ENCODE results near the gene C8A. TPM values are rescaled to one million over a fixed set of nuclear protein-coding genes. Genes with fewer than 3 reads are reported as not detected.

C8A gene
- total RNA-seq, 4 donors from 2014 or later = 1.2 TPM; not detected in 3

DNA sequence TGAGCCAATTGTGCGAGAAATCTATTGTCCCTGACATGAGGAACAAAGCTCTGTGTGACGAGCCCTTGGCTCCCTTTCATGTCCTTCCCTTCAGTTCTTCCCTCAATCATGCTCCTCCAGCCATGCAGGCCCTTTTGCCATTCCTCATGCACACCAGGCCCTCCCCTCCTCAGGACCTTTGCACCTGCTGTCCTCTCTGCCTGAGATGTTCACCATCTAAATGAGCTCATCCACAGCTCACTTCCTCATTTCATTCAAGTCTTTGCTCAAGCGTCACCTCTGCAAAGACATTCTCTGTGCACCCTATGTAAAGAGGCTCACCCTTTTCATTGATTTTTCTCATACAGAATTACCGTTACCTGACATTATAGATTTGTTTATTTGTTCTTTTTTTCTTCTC lies 67.5 kb downstream of the C8A start:
- no peak for DNase-seq (ENCODE audit: low spot score in 2 of 2)
- no peak for TF ChIP-seq POLR2AphosphoS5 (IDR thresholded peaks at IDR 0.05)
- TF ChIP-seq POLR2A (IDR thresholded peaks at IDR 0.05) = no peak
- no peak for TF ChIP-seq EP300 (IDR thresholded peaks at IDR 0.05)
- TF ChIP-seq, protein P1, sequence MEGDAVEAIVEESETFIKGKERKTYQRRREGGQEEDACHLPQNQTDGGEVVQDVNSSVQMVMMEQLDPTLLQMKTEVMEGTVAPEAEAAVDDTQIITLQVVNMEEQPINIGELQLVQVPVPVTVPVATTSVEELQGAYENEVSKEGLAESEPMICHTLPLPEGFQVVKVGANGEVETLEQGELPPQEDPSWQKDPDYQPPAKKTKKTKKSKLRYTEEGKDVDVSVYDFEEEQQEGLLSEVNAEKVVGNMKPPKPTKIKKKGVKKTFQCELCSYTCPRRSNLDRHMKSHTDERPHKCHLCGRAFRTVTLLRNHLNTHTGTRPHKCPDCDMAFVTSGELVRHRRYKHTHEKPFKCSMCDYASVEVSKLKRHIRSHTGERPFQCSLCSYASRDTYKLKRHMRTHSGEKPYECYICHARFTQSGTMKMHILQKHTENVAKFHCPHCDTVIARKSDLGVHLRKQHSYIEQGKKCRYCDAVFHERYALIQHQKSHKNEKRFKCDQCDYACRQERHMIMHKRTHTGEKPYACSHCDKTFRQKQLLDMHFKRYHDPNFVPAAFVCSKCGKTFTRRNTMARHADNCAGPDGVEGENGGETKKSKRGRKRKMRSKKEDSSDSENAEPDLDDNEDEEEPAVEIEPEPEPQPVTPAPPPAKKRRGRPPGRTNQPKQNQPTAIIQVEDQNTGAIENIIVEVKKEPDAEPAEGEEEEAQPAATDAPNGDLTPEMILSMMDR (IDR thresholded peaks at IDR 0.05) = no peak
- 85% methylated on average over 4 of the region's 4 CpGs for WGBS
- no peaks in the 10 kb centered on the region for H3K4me1 ChIP-seq
- no peaks in the 10 kb centered on the region for H3K9me3 ChIP-seq
- no peak overlapping the region for H3K27ac ChIP-seq
- no peaks in the 10 kb centered on the region for H3K27me3 ChIP-seq
- no peaks in the 10 kb centered on the region for H3K36me3 ChIP-seq
- no peak overlapping the region for H3K4me3 ChIP-seq

DNA sequence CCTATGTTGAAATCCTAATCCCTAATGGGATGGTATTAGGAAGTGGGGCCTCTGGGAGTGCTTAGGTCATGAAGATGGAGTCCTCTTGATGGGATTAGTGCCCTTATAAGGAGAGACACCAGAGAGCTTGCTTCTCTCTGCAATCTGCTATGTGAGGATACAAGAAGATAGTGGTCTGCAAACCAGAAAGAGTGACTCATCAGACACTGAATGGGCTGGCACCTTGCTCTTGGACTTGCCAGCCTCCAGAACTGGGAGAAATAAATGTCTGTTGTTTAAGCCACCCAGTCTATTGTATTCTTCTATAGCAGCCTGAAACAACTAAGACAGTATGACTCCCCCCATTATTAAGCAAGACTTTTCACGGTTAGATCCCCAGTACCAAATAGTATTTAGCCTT lies 67.9 kb downstream of the C8A start:
- Histone ChIP-seq H3K9me3 (no peaks in the 10 kb centered on the region), H3K4me3 (no peak overlapping the region), H3K27ac (no peak overlapping the region), H3K4me1 (no peaks in the 10 kb centered on the region), H3K36me3 (no peaks in the 10 kb centered on the region), H3K27me3 (no peaks in the 10 kb centered on the region)
- 94% methylated on average over 1 of the region's 1 CpG for WGBS
- TF ChIP-seq EP300 (IDR thresholded peaks at IDR 0.05) (no peak), POLR2AphosphoS5 (IDR thresholded peaks at IDR 0.05) (no peak), POLR2A (IDR thresholded peaks at IDR 0.05) (no peak)
- TF ChIP-seq, protein P1 (IDR thresholded peaks at IDR 0.05) = no peak
- DNase-seq (ENCODE audit: low spot score in 2 of 2) = no peak

DNA sequence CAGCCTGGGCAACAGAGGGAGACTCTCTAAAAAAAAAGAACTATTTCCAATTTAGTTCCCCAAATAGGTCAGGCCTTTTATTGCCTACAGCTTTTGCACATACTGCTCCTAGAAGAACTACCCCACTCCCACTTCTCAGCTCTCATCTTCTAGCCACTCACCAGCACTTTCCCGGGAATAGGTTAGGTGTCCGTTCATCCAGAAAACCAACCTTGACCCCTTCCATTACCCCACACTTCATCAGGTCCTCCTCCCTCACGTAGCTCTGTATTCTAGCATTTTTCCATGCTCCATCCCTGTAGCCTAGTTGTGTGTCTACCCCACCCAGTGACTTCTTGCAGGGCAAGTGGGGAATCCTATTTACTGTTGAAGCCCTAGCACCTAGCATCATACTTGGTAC lies 68.6 kb downstream of the C8A start:
- Histone ChIP-seq H3K27me3 (no peaks in the 10 kb centered on the region), H3K4me3 (no peak overlapping the region), H3K27ac (no peak overlapping the region), H3K9me3 (no peaks in the 10 kb centered on the region), H3K36me3 (no peaks in the 10 kb centered on the region), H3K4me1 (no peaks in the 10 kb centered on the region)
- no peak for TF ChIP-seq POLR2AphosphoS5 (IDR thresholded peaks at IDR 0.05)
- no peak for TF ChIP-seq POLR2A (IDR thresholded peaks at IDR 0.05)
- TF ChIP-seq, protein P1 (IDR thresholded peaks at IDR 0.05) = no peak
- TF ChIP-seq EP300 (IDR thresholded peaks at IDR 0.05) = no peak
- 58% methylated on average over 3 of the region's 3 CpGs for WGBS
- no peak for DNase-seq (ENCODE audit: low spot score in 2 of 2)

DNA sequence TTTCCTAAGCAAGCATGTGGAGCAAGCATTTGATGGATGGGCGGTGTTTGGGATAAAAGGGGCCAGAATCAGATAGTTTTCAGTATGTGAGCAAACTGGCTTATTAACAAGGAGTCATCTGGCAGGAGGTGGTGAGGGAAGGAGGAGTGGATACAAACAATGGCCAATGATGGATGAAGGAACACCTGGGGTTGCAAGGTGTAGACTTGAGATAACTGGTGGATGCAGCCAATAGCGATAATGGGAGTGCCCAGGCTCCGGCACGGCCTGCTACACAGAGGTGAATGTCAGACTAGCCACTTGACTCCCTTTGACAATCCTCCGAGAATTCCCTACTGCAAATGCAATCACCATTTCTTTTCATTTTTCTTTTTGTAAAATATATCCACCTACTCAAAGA lies 69.5 kb downstream of the C8A start:
- TF ChIP-seq POLR2A (IDR thresholded peaks at IDR 0.05) = no peak
- no peak for TF ChIP-seq EP300 (IDR thresholded peaks at IDR 0.05)
- TF ChIP-seq, protein P1 (IDR thresholded peaks at IDR 0.05) = no peak
- TF ChIP-seq POLR2AphosphoS5 (IDR thresholded peaks at IDR 0.05) = no peak
- 89% methylated on average over 5 of the region's 5 CpGs for WGBS

DNA sequence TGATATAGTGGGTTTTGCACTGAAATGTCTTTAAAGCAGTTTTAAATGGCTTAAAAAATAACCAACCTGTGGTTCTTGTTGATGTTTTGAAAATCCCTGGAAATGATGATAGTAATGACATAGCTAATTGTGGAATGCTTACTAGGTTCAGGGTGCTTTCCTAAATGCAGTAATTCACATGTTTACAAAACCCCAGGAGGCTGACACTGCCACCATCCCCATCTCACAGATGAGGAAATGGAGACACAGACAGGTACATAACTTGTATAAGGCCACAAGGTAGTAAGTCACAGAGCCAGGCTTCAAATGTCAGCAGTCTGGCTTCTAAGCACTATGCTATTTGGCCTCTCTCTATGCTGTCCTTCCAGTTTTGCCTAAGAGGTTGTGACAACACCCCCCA lies 70.6 kb downstream of the C8A start:
- no peak for DNase-seq (ENCODE audit: low spot score in 2 of 2)
- Histone ChIP-seq H3K4me1 (no peaks in the 10 kb centered on the region), H3K36me3 (no peaks in the 10 kb centered on the region), H3K27me3 (no peaks in the 10 kb centered on the region), H3K27ac (no peak overlapping the region), H3K9me3 (no peaks in the 10 kb centered on the region), H3K4me3 (no peak overlapping the region)
- TF ChIP-seq, protein P1 (IDR thresholded peaks at IDR 0.05) = no peak
- TF ChIP-seq POLR2A (IDR thresholded peaks at IDR 0.05) = no peak
- TF ChIP-seq POLR2AphosphoS5 (IDR thresholded peaks at IDR 0.05) = no peak
- TF ChIP-seq EP300 (IDR thresholded peaks at IDR 0.05) = no peak

More for the DNA sequence above, 69.5 kb downstream of the C8A start:
- H3K27ac ChIP-seq = no peak overlapping the region
- DNase-seq (ENCODE audit: low spot score in 2 of 2) = no peak
- no peak overlapping the region for H3K4me3 ChIP-seq
- no peaks in the 10 kb centered on the region for H3K9me3 ChIP-seq
- H3K36me3 ChIP-seq = no peaks in the 10 kb centered on the region
- H3K4me1 ChIP-seq = no peaks in the 10 kb centered on the region
- no peaks in the 10 kb centered on the region for H3K27me3 ChIP-seq
